CD4-positive, alpha-beta T cell treated with Interleukin-12 subunit alpha and Interleukin-12 subunit beta, for 1 hour (primary cell): Measurements from ENCODE around the gene FNDC11.

Experiments used
- DNase-seq: peaks from one replicate; pipeline ENCODE4 v3.0.0-alpha.2; 2020

FNDC11 gene

GRCh38 chr20:63525971-63526370, 28.0 kb upstream of the FNDC11 start:
- DNase-seq = no peak

GRCh38 chr20:63527184-63527583, 26.8 kb upstream of the FNDC11 start:
- no peak for DNase-seq

- DNase-seq = no peak
Measured at GRCh38 chr20:63529180-63529860, 24.6 kb upstream of the FNDC11 start.

- no peak for DNase-seq
Measured at GRCh38 chr20:63529861-63530787, 23.8 kb upstream of the FNDC11 start.

- no peak for DNase-seq
Measured at GRCh38 chr20:63530788-63531160, 23.2 kb upstream of the FNDC11 start.

- no peak for DNase-seq
Measured at GRCh38 chr20:63531686-63532448, 22.1 kb upstream of the FNDC11 start.

- no peak for DNase-seq
Measured at GRCh38 chr20:63532449-63532971, 21.4 kb upstream of the FNDC11 start.

- DNase-seq = no peak
Measured at GRCh38 chr20:63533388-63533787, 20.6 kb upstream of the FNDC11 start.

GRCh38 chr20:63533871-63534393, 20.0 kb upstream of the FNDC11 start:
- DNase-seq = no peak

- no peak for DNase-seq
Measured at GRCh38 chr20:63534427-63534830, 19.5 kb upstream of the FNDC11 start.

- DNase-seq = peak; percentile 15
Measured at GRCh38 chr20:63534831-63535651, 18.9 kb upstream of the FNDC11 start.

- DNase-seq = no peak
Measured at GRCh38 chr20:63536241-63536977, 17.6 kb upstream of the FNDC11 start.

GRCh38 chr20:63536997-63537524, 16.9 kb upstream of the FNDC11 start, which contains the start of gene PTK6:
PTK6 (minus strand) TSS chr20:63537376; CDS start chr20:63537314, 62 bp downstream.
- DNase-seq = peak; percentile 28

- peak; percentile 96 for DNase-seq
Measured at GRCh38 chr20:63537525-63538203, 16.3 kb upstream of the FNDC11 start.

GRCh38 chr20:63538204-63539091, 15.5 kb upstream of the FNDC11 start:
- peak; percentile 70 for DNase-seq

- no peak for DNase-seq
Measured at GRCh38 chr20:63539092-63539430, 14.9 kb upstream of the FNDC11 start.

GRCh38 chr20:63539441-63540370, 14.3 kb upstream of the FNDC11 start:
- no peak for DNase-seq
